ENCODE data around the gene EAF1. TPM values are rescaled to one million over a fixed set of nuclear protein-coding genes. Genes with fewer than 3 reads are reported as not detected.

The EAF1 gene
- total and polyA plus RNA-seq, 2 of the 8 experiments (the other 6 are each of a cell fraction or from before 2014, with no cell fraction given) = 13.9 to 26.8 TPM

GRCh38 chr3:15433531-15433930 is 6.1 kb downstream of the EAF1 start (continued):
- no peak for TF ChIP-seq EGR1 (IDR thresholded peaks at IDR 0.05; ENCODE audit: borderline replicate concordance, low read depth, low read length)

All from H1 (cell line).